HepG2 (cell line): ENCODE measurements around the gene ENO1. TPM values are rescaled to one million over a fixed set of nuclear protein-coding genes. Genes with fewer than 3 reads are reported as not detected.

Experiments
- ARID4A ChIP-seq: sonication (generic); formaldehyde crosslinking; IDR thresholded peaks from 2 replicates; pipeline ENCODE4 v1.5.0; 2020; ENCODE audit warnings: mild to moderate bottlenecking, missing genetic modification reagents, borderline replicate concordance
- CERS6 ChIP-seq: sonication (generic); formaldehyde crosslinking; IDR thresholded peaks from 2 replicates; pipeline ENCODE4 v1.5.0; 2020; ENCODE audit warnings: missing genetic modification reagents
- FOXA3 ChIP-seq: IDR thresholded peaks from 2 replicates; pipeline ENCODE4 v1.6.1; 2016; ENCODE audit warnings: missing genetic modification reagents, missing compliant biosample characterization
- KDM5B ChIP-seq: sonication (generic); formaldehyde crosslinking; IDR thresholded peaks from 2 replicates; pipeline ENCODE4 v1.4.0; 2020; ENCODE audit warnings: missing genetic modification reagents, mild to moderate bottlenecking, borderline replicate concordance
- SIN3A ChIP-seq: IDR thresholded peaks from 2 replicates; pipeline ENCODE4 v1.6.1; 2011; ENCODE audit warnings: low read depth, mild to moderate bottlenecking, control low read depth, low read length, borderline replicate concordance
- SKI ChIP-seq: fragments of 450-650 bp; IDR thresholded peaks from one replicate; pipeline ENCODE4 v1.6.1; 2018; ENCODE audit warnings: mild to moderate bottlenecking; ENCODE audit not compliant: partially characterized antibody
- SRSF1 ChIP-seq: fragments of 200-400 bp; formaldehyde crosslinking; optimal IDR thresholded peaks from 2 replicates; pipeline ENCODE3; 2017; ENCODE audit warnings: mild to moderate bottlenecking, low read depth, low read length, moderate library complexity
- ZBTB2 ChIP-seq: sonication (generic); formaldehyde crosslinking; IDR thresholded peaks from 2 replicates; pipeline ENCODE4 v1.8.0; 2022; ENCODE audit warnings: low read depth, missing genetic modification reagents
- ZNF512B ChIP-seq: sonication (generic); formaldehyde crosslinking; IDR thresholded peaks from 2 replicates; pipeline ENCODE4 v1.5.1; 2020; ENCODE audit warnings: missing genetic modification reagents, mild to moderate bottlenecking, borderline replicate concordance
- ZNF773 ChIP-seq: sonication (generic); formaldehyde crosslinking; IDR thresholded peaks from 2 replicates; pipeline ENCODE4 v1.4.0; 2020; ENCODE audit warnings: missing genetic modification reagents, borderline replicate concordance
- polyA plus RNA-seq, 8 experiments: library from polyadenylated mRNA; depleted of rRNA in 3 of 8; stranded (reverse) in 7 of 8; unstranded in 1 of 8; fragments of >200 nt; fragmentation: Illumina TruSeq in 4 of 8; extraction: Trizol in 4 of 8; gene quantifications; 2 replicates each; pipeline versions ENCODE4 v1.2.1 to v1.2.3, GENCODE V29; 2011 to 2016; ENCODE audit warnings: low read depth in 4 of 8, missing spikeins in 1 of 8, mixed read lengths in 1 of 8; ENCODE audit not compliant: insufficient read depth in 1 of 8
- total RNA-seq, 5 experiments: library from RNA; depleted of rRNA; stranded (reverse); fragments of >200 nt; fragmentation: Illumina TruSeq; extraction: Trizol; gene quantifications; 2 replicates each; pipeline ENCODE4 v1.2.3, GENCODE V29; 2016; ENCODE audit warnings: low read depth in 1 of 5
- TF ChIP-seq, protein P1 (sequence below): sonication (generic); formaldehyde crosslinking; IDR thresholded peaks from 2 replicates; pipeline ENCODE4 v1.4.0; 2020; ENCODE audit warnings: missing genetic modification reagents, borderline replicate concordance
- TF ChIP-seq, protein P2 (sequence below): sonication (generic); formaldehyde crosslinking; IDR thresholded peaks from 2 replicates; pipeline ENCODE4 v1.9.0; 2021; ENCODE audit warnings: missing genetic modification reagents, borderline replicate concordance

Gene ENO1
- total and polyA plus RNA-seq, 2 of the 13 experiments (the other 11 are each of a cell fraction or from before 2014, with no cell fraction given) = 1,559 to 3,103 TPM

GRCh38 chr1:8878448-8878697 is at the start of gene ENO1 (continued):
- TF ChIP-seq, protein P1, sequence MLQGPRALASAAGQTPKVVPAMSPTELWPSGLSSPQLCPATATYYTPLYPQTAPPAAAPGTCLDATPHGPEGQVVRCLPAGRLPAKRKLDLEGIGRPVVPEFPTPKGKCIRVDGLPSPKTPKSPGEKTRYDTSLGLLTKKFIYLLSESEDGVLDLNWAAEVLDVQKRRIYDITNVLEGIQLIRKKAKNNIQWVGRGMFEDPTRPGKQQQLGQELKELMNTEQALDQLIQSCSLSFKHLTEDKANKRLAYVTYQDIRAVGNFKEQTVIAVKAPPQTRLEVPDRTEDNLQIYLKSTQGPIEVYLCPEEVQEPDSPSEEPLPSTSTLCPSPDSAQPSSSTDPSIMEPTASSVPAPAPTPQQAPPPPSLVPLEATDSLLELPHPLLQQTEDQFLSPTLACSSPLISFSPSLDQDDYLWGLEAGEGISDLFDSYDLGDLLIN (CRISPR knock-in tag) = 0 out of 2 replicates have a peak, but pooled peaks have one; percentile 42
- TF ChIP-seq SRSF1 (peak; percentile 90), CERS6 (CRISPR knock-in tag) (peak; percentile 89; the same call in 1 of the 2 replicates), SKI (no peak), ZNF512B (CRISPR knock-in tag) (peak; percentile 58; the same call in 1 of the 2 replicates), KDM5B (CRISPR knock-in tag) (peak; percentile 40; the same call in 1 of the 2 replicates), ZBTB2 (CRISPR knock-in tag) (peak; percentile 49), SIN3A (peak; percentile 74), ZNF773 (CRISPR knock-in tag) (peak; percentile 70; the same call in 1 of the 2 replicates), FOXA3 (CRISPR knock-in tag) (peak; percentile 37; the same call in 1 of the 2 replicates), ARID4A (CRISPR knock-in tag) (peak; percentile 89; the same call in 1 of the 2 replicates)
- TF ChIP-seq, protein P2, sequence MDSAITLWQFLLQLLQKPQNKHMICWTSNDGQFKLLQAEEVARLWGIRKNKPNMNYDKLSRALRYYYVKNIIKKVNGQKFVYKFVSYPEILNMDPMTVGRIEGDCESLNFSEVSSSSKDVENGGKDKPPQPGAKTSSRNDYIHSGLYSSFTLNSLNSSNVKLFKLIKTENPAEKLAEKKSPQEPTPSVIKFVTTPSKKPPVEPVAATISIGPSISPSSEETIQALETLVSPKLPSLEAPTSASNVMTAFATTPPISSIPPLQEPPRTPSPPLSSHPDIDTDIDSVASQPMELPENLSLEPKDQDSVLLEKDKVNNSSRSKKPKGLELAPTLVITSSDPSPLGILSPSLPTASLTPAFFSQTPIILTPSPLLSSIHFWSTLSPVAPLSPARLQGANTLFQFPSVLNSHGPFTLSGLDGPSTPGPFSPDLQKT (CRISPR knock-in tag) = peak; percentile 64; the same call in 1 of the 2 replicates
